ENCODE results near the gene OR10S1.
"Not testable (repeated sequence)": the region's sequence is repeated elsewhere in the genome, so short reads cannot be mapped to it uniquely, and the experiment has no call there.

The OR10S1 gene

GRCh38 chr11:123977731-123978347 is at the start of gene OR10S1:
Gene OR10S1, minus strand, starts transcription at chr11:123977781. Its CDS starts 117 bp downstream, at chr11:123977664.
- no peak for DNase-seq

- no peak for DNase-seq
Measured at GRCh38 chr11:124026498-124026897, 48.9 kb upstream of the OR10S1 start, which contains the start of gene OR10G8. Gene OR10G8, plus strand, starts transcription at chr11:124026798. Its CDS starts 2,825 bp downstream, at chr11:124029623.

DNA sequence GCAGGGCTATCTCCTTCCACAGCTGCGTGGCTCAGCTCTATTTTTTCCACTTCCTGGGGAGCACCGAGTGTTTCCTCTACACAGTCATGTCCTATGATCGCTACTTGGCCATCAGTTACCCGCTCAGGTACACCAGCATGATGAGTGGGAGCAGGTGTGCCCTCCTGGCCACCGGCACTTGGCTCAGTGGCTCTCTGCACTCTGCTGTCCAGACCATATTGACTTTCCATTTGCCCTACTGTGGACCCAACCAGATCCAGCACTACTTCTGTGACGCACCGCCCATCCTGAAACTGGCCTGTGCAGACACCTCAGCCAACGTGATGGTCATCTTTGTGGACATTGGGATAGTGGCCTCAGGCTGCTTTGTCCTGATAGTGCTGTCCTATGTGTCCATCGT is 38.3 kb upstream of the OR10S1 start:
- not testable (repeated sequence) for DNase-seq

DNA sequence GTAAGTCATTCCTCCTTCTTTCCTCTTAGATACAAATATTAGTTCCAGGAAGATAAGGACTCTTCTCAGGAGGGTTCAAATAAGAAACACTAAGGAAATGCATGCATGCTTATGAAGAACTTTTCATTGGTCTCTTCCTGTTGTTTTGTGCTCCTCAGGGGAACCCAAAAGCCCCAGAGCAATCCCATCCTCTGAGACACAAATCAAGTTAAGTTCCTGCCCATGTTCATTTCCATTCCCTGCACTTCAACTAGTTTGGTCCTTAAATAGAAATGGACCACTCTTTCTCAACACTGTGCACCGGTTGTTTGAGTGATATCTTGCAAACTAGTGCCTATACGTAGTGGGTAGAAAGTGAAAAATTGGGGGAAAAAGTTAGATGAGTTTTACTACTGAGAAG is 35.1 kb upstream of the OR10S1 start, which contains the start of gene OR10G4:
Gene OR10G4 (plus strand): TSS at position 301 of the 400 bp plus-strand sequence. CDS start 2,578 bp downstream, outside the sequence.
- DNase-seq = no peak

- no peak for DNase-seq
Measured at GRCh38 chr11:123995119-123995518, 17.5 kb upstream of the OR10S1 start, which contains the start of gene OR10G6. Gene OR10G6, minus strand, starts transcription at chr11:123995161. Its CDS starts 0 bp downstream, at chr11:123995161.

DNA sequence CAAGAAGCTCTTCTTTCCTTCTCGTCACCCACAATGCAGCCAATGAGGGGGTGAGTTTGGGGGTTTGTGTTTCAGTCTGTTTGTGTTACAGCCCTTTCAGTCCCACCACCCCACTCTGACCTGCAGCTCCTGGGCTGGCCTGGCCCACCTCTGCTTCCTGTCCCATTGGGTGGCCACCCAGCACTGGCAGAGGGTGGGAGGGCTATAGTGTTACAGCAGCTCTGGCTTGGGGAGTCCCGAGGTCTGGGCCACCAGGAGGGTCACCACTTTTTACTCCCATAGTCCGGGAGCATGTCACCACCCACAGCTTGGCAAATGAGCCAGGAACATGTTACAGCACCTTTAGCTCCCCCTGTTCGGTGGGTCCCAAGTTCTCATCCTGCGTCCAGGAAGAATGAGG is 1.7 kb upstream of the OR10S1 start:
- no peak for DNase-seq

DNA sequence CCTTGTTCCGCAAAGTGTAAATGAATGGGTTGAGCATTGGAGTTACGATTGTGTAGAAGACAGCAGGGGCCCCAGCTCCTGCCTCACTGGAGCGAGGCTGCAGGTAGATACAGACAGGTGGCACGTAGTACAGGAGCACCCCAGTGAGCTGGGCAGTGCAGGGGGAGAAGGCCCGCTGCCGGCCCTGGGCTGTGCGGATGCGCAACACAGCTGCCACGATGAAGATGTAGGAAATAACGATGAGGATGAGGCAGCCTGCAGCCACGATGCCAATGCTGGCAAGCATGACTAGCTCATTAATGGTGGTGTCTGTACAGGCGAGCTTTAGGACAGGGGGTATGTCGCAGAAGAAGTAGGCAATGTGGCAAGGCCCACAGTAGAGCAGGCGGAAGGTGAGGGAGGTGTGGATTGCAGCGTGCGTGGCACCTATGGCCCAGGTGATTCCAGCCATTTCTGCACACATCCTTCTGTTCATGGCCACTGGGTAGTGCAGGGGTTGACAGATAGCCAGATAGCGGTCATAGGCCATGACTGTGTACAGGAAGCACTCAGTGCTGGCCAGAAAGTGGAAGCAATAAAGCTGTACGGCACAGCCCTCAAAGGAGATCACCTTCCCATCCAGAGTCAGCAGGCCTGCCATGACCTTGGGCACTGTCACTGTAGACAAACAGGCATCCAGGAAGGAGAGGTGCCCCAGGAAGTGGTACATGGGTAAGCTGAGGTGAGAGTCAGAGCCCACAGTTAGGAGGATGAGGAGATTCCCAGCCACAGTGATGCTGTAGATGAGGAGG is 616 bp downstream of the OR10S1 start:
- no peak for DNase-seq

DNA sequence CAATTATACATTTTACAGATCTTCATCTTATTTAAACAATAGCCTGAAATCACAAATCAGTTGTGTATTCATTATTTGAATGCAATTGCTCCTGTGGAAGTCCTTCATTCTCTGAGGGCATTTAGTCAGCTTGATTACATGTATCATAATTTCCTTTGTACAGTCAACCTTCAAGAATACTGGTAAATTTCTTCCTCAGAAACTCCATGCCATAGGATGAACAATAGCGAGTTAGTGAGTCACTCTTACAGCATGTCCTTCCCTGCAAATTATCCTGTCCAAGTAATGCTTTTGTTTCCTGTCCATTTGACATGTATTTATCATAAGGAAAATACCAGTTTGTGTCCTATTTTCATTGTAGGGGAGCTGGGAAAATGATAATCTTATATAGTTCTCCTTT is 3.8 kb downstream of the OR10S1 start:
- DNase-seq = no peak

GRCh38 chr11:123956752-123957151 is 20.8 kb downstream of the OR10S1 start:
- DNase-seq = no peak

DNA sequence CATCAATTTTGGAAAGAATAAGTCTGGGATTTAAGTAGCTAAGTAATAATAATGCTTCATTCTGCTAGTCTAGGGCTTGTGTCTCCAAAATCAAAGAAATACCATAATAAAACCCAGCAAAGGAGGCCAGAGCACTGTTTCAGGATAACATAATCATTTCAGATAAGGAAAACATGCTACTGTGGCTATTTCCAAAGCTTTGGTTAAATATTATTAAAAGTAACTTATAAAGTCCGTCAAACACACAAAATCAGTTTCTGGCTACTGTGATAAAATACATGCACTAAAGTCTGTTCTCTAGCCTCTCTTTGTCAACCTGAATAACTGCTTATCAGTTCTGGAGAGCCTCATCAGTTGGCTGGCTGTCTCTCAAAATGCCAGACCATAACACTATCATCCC is 32.4 kb downstream of the OR10S1 start:
- DNase-seq = no peak

DNA sequence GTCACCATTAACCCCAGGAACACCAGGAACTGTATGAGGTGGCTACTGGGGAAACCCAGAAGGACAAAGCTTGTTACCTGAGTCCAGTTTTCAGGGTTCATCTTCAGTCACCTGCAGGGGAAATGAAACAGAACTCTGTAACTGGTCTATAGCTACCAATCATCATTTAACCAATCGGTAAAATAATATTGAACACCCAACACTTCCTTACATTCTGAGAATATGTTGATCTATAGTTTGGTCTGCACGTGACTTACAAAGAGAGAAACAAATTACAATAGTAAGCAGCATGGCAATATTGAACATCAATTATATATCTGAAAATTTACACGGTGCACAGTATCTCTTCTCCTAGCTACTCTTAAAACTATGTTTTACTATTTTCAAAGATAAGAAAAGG is 33.8 kb downstream of the OR10S1 start, which contains the start of gene OR6T1:
Gene OR6T1 (minus strand): TSS at position 101 of the 400 bp plus-strand sequence. CDS start 0 bp downstream, at position 101.
- DNase-seq = no peak

- no peak for DNase-seq
Measured at GRCh38 chr11:123942413-123942812, 35.2 kb downstream of the OR10S1 start.

- no peak for DNase-seq
Measured at GRCh38 chr11:123939317-123939716, 38.3 kb downstream of the OR10S1 start, which contains the start of gene OR4D5. Gene OR4D5, plus strand, starts transcription at chr11:123939617. Its CDS starts 0 bp downstream, at chr11:123939617.

Data from CD4-positive, alpha-beta T cell treated with Interleukin-12 subunit alpha and Interleukin-12 subunit beta, for 1 hour (primary cell).